IPS DF 19.7 (cell line): ENCODE data around the gene SPIRE1.
"Not testable (repeated sequence)": the region's sequence is repeated elsewhere in the genome, so short reads cannot be mapped to it uniquely, and the experiment has no call there.

Experiments used
- DNase-seq: peaks from one replicate; pipeline ENCODE4 v3.0.0-alpha.2; 2013; ENCODE audit warnings: low read depth, low spot score

The SPIRE1 gene

GRCh38 chr18:12598181-12598930 lies 59.6 kb downstream of the SPIRE1 start:
- DNase-seq: no peak

- DNase-seq: no peak
These were observed 60.1 kb downstream of the SPIRE1 start for GRCh38 chr18:12597760-12598159.

DNA sequence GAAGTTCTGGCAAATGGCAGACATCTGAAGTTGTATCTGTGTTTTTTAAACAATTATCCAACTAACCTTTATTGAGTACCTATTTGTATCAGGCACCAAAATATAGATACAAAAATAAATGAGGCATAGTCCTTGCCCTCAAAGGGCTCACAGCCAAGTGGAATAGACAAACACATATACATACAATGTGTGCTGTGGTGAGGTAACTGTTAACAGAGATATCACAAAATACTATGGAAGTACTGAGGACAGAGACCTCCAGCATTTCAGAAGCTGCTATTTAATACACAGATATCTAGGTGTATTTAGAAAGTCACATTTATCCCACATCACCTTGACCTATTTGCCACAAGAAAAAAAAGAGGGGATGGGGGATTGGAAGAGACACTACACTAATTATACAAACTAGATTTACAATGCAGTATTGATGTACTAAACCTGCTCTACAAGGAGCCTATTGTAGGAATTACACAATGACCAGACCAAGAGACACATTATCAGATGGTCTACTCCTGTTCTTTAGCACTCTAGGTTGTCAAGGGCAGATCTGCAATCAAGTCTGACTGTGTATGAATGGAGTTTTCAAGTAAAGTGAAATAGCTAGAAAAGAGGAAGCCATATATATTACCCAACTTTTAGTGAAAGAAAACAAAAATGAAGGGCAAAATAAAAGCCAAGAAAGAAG lies 62.2 kb downstream of the SPIRE1 start:
- DNase-seq: no peak

GRCh38 chr18:12593866-12594265 lies 64.0 kb downstream of the SPIRE1 start:
- no peak for DNase-seq

DNA sequence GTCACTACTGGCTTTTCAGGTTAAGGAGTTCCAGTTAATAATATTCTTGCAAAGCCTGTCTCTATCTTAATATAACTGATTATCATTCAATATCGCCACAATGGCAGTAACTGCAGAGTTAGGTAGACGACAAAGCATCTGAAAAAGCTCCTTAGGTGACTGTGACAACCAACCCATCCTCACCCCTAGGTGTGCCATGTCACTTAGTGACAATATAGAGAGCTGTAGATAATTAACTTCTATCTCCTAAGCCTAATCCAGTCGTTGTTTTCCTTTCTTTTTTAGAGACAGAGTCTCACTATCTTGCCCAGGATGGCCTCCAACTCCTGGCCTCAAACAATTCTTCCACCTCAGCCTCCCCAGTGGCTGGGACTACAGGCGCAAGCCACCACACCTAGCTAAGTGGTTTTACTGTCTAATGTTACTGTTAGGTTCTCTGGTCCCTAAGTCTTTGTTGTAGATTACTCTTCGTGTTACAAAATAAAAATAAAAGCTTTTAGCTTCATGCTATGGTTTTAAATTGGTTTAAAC lies 65.2 kb downstream of the SPIRE1 start:
- DNase-seq: no peak

- DNase-seq: no peak
These were observed 68.5 kb downstream of the SPIRE1 start for GRCh38 chr18:12589448-12589847.

- no peak for DNase-seq
These were observed 71.0 kb downstream of the SPIRE1 start for GRCh38 chr18:12586956-12587355.

DNA sequence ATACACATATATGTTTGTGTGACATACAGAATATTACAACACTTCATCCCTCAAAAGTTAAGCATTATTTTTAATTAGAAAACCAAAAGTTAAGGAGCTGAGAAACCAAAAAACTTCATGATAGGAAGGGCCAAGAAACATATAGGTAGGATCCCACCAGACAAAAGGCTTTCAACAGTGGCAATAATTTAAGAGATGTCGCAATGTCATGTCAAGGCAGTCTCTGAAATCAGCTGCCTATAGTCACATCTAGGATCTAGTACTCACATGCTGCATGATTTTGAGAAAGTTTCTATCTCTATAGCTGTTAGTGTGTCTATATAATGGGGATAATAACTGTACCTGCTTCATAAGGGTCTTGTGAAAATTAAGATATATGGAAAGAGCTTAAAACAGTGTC lies 72.7 kb downstream of the SPIRE1 start:
- DNase-seq: no peak

DNA sequence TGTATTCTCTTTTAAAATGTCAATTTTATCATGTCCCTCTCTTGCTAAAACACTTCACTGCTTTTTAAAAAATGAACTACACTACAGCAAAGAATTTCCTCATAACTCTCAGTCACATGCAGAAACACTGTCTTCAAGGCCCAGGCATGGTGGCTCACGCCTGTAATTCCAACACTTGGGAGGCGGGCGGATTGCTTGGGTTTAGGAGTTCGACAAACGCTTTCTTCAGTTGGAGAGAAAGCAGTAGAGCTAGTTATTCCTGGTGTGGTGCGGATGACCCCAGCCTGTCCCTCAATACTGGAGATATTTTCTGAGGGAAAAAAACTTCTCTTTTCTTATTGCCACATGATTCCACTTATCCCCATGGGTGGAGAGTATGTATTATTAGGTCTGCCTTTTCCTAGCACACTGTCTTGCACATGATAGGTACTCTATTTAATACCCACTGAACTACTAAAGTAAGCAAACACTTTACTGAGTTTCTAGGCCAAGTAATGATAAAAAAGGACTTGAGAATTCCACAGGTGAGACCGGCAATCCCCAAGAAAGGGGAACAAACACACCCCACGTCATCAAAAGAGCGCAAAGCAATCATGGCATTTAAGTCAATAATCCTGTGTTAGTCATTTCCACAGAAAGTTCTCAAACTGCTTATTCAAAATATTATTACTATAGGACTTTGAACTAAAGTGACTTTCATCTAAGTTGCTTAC lies 77.1 kb downstream of the SPIRE1 start:
- no peak for DNase-seq

DNA sequence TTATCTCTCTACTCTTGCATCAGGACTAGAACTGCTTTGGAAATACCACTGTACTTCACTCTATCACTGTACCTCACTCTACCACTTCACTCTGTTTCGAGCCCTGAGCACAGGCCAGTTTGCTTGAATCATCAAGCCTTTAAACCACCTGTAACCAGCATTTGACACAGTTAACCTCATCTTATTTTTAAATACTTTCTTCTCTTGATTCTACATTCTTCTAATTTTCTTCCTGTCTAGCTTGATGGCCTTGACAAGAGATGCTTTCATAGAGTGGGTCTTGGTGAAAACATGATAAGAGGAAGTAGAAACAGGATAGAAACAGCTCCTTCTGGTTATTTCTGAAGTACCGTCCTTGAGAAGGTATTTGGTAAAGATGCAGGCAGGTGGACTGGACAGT lies 78.1 kb downstream of the SPIRE1 start:
- no peak for DNase-seq

DNA sequence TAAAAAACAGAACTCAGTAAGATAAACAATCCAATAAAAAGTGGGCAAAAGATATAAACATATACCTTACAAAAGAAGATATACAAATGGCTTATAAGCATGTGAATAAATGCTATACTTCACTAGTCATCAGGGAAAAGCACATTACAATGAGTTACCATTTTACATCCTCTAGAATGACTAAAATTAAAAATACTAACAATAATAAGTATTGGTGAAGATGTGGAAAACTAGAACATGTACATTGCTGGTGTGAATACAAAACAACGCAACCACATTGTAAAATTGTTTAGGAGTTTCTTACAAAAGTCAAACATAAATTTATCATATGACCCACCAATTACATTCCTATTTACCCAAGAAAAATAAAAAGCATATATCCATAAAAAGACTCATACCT lies 80.1 kb downstream of the SPIRE1 start:
- no peak for DNase-seq

- no peak for DNase-seq
These were observed 83.3 kb downstream of the SPIRE1 start for GRCh38 chr18:12574494-12575185.

DNA sequence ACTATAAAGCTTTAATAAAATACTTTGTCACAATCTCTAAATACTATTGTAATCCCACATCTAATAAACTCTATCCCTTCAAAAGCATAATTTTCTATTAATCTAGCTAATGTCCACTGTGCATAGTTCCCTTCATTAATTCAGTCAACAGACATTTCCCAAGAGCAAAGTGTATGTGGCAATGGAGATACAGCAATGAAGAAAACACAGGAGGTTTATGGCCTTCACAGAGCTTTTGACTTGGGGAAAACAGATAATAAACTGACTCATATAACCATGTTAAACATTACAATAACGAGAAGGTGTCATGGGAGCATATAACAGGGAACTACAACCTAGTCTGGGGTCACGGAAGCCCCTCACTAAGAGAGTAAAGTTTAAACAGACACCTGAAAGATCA lies 86.3 kb downstream of the SPIRE1 start:
- no peak for DNase-seq

DNA sequence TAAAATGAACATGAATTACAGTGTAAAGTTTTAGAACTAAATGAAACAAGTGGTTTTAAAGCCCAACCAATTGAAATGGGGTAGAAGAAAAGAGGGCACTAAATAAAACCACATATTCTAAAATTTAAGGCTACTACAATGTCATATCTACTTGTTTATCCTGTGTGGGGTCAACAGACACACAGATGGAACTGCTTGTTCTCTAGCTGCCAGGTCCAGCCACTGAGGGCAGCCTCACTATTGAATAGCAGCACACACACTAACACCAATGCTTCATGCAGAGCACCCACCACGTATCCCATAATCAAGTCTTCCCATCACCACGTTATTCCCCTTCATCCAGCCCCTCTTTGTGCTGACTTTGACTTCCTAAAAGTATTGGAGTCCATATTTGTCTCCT lies 88.1 kb downstream of the SPIRE1 start:
- no peak for DNase-seq

DNA sequence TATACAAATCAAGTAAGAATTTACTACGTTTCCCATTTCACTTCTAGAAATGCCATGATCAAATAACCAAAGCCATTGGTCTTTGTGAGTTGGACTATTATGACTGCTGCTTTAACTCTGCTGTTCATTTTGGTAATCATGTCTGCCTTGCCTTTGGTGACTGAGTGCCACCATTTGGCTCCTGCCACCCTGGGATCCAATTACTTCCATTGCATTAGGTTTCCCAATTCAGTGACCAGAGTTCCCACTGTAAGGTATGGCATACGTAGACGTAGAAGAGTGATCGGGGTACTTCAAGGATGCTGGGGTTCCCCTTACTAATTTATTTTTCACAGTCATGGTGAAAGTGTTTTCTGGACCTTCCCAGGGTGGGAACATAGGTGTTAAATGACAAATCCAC lies 90.1 kb downstream of the SPIRE1 start:
- no peak for DNase-seq

DNA sequence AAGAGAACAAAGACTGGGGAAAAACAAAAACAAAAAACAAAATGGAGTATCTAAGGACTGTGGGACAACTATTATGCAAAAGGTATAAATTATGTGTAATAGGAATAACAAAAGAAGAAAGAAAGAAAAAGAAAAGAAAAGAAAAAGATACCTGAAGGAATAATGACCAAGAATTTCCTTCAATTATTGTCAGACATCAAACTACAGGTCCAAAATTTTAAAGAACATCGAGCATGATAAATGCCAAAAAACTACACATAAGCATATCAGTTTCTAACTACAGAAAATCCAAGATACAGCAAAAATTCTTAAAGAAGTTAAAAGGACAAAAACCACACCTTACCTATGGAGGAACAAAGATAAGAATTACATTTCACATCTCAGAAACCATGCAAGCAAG lies 93.0 kb downstream of the SPIRE1 start:
- DNase-seq: no peak

DNA sequence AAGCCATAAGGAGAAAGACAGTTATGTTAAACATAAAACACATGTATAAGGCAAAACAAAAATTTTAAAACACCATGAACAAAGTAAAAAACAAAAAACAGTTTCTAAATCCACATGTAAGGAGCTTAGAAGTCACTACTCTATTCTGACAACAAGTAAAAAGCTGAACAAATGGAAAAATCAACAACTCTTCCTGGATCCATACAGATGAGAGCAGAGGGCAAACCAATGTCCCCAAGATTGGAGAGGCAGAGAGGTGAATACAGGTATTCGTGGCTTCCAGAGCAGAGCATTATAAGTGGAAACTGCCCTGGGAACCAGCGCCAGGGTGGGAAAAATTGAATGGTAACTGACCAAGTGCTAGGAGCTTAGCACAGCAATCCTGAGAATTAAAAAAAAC lies 93.5 kb downstream of the SPIRE1 start:
- DNase-seq: no peak

GRCh38 chr18:12560600-12560999 lies 97.3 kb downstream of the SPIRE1 start:
- DNase-seq: not testable (repeated sequence)

GRCh38 chr18:12559319-12559718 lies 98.6 kb downstream of the SPIRE1 start:
- DNase-seq: no peak

DNA sequence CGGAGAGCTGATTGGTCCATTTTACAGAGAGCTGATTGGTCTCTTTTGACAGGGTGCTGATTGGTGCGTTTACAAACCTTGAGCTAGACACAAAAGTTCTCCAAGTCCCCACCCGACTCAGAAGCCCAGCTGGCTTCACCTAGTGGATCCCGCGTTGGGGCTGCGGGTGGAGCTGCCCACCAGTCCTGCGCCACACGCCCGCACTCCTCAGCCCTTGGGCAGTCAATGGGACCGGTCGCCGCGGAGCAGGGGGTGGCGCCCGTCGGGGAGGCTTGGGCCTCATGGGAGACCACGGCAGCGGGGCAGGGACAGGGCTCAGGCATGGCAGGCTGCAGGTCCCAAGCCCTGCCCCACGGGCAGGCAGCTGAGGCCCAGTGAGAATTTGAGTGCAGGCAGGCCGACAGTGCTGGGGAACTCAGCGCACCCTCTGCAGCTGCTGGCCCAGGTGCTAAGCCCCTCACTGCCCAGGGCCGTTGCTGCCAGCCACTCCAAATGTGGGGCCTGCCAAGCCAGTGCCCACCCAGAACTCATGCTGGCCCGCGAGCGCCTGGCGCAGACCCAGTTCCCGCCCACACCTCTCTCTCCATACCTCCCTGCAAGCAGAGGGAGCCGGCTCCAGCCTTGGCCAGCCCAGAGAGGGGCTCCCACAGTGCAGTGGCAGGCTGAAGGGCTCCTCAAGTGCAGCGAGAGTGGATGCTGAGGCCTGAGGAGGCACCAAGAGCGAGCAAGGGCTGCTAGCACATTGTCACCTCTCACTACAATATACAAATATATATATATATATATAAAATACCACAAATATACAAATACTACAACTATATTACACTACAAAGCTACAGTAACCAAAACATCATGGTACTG lies 100.7 kb downstream of the SPIRE1 start:
- no peak for DNase-seq

GRCh38 chr18:12554796-12555388 lies 103.0 kb downstream of the SPIRE1 start:
- DNase-seq: no peak
